Parathyroid adenoma (tissue), 2 donors: Measurements from ENCODE around the gene ZNF655.
A peak's percentile ranks its signal among the peaks of the same experiment; 100 is the strongest.

ENCODE experiments used
- H2AFZ ChIP-seq: fragments of 300-600 bp; sonication (generic); one replicate; pipeline ENCODE4 v1.7.0; 2017; ENCODE audit warnings: antibody characterized with exemption, mild to moderate bottlenecking
- H3K27ac ChIP-seq: fragments of 300-600 bp; sonication (generic); one replicate; pipeline ENCODE4 v1.7.0; 2017
- H3K27me3 ChIP-seq: fragments of 300-600 bp; sonication (generic); one replicate; pipeline ENCODE4 v1.7.0; 2017; ENCODE audit warnings: low read length; ENCODE audit not compliant: control insufficient read depth, insufficient read depth
- H3K36me3 ChIP-seq: fragments of 300-600 bp; sonication (generic); one replicate; pipeline ENCODE4 v1.7.0; 2017; ENCODE audit warnings: low read length; ENCODE audit not compliant: control insufficient read depth, insufficient read depth
- H3K4me1 ChIP-seq: fragments of 300-600 bp; sonication (generic); one replicate; pipeline ENCODE4 v1.7.0; 2017; ENCODE audit warnings: control low read depth
- H3K4me2 ChIP-seq: fragments of 300-600 bp; sonication (generic); one replicate; pipeline ENCODE4 v1.7.0; 2017; ENCODE audit warnings: low read length
- H3K4me3 ChIP-seq: fragments of 300-600 bp; sonication (generic); one replicate; pipeline ENCODE4 v1.7.0; 2017; ENCODE audit warnings: low read depth, low read length
- H3K79me2 ChIP-seq: fragments of 300-600 bp; sonication (generic); one replicate; pipeline ENCODE4 v1.7.0; 2017; ENCODE audit warnings: control low read depth
- H3K9ac ChIP-seq: fragments of 300-600 bp; sonication (generic); one replicate; pipeline ENCODE4 v1.7.0; 2017; ENCODE audit warnings: mild to moderate bottlenecking
- H3K9me3 ChIP-seq: fragments of 300-600 bp; sonication (generic); one replicate; pipeline ENCODE4 v1.7.0; 2017; ENCODE audit warnings: low read length; ENCODE audit not compliant: control insufficient read depth
- CTCF ChIP-seq: fragments of 300-600 bp; sonication (generic); IDR thresholded peaks from one replicate; pipeline ENCODE4 v1.7.0; 2017; ENCODE audit warnings: antibody characterized with exemption, mild to moderate bottlenecking
- donor health status: primary hyperparathyroidism.

The ZNF655 gene

GRCh38 chr7:99615989-99616358 lies 57.5 kb downstream of the ZNF655 start:
- peak overlapping the region; percentile 95 for H3K4me2 ChIP-seq
- H3K9ac ChIP-seq: no peak overlapping the region
- H3K9me3 ChIP-seq: no peaks in the 10 kb centered on the region
- H3K27ac ChIP-seq: peak overlapping the region; percentile 82
- H3K79me2 ChIP-seq: peaks cover 10% of the 10 kb centered on the region
- no peaks in the 10 kb centered on the region for H3K27me3 ChIP-seq
- H3K4me3 ChIP-seq: peak overlapping the region; percentile 95
- peak overlapping the region; percentile 97 for H2AFZ ChIP-seq
- no peak for TF ChIP-seq CTCF
- H3K4me1 ChIP-seq: peaks cover 6% of the 10 kb centered on the region
- H3K36me3 ChIP-seq: no peaks in the 10 kb centered on the region

GRCh38 chr7:99616359-99617191 lies 58.1 kb downstream of the ZNF655 start, which contains the start of gene ZSCAN25:
Gene ZSCAN25, plus strand, starts transcription at chr7:99616946. Its CDS starts 2,661 bp downstream, at chr7:99619607.
- H3K27ac ChIP-seq: peak within 1 kb of the TSS; percentile 82
- H3K4me3 ChIP-seq: peak within 1 kb of the TSS; percentile 95
- no peaks in the 10 kb centered on the region for H3K27me3 ChIP-seq
- H3K4me2 ChIP-seq: peak within 1 kb of the TSS; percentile 95
- TF ChIP-seq CTCF: peak; percentile 39
- H3K36me3 ChIP-seq: no peaks in the 10 kb centered on the region
- no peaks in the 10 kb centered on the region for H3K9me3 ChIP-seq
- H3K9ac ChIP-seq: peak within 1 kb of the TSS; percentile 93
- peaks cover 10% of the 10 kb centered on the region for H3K79me2 ChIP-seq
- peaks cover 6% of the 10 kb centered on the region for H3K4me1 ChIP-seq
- peak within 1 kb of the TSS; percentile 97 for H2AFZ ChIP-seq

- no peak for TF ChIP-seq CTCF
- no peaks in the 10 kb centered on the region for H3K9me3 ChIP-seq
- no peaks in the 10 kb centered on the region for H3K27me3 ChIP-seq
- H3K79me2 ChIP-seq: peaks cover 10% of the 10 kb centered on the region
- H3K9ac ChIP-seq: peak overlapping the region; percentile 93
- H2AFZ ChIP-seq: peak overlapping the region; percentile 97
- peaks cover 6% of the 10 kb centered on the region for H3K4me1 ChIP-seq
- peak overlapping the region; percentile 82 for H3K27ac ChIP-seq
- H3K36me3 ChIP-seq: no peaks in the 10 kb centered on the region
- H3K4me2 ChIP-seq: peak overlapping the region; percentile 95
- H3K4me3 ChIP-seq: peak overlapping the region; percentile 95
Observed at GRCh38 chr7:99617192-99617781, 58.8 kb downstream of the ZNF655 start.

GRCh38 chr7:99618726-99619125 lies 60.3 kb downstream of the ZNF655 start:
- Histone ChIP-seq H3K9ac (no peak overlapping the region), H2AFZ (no peak overlapping the region), H3K27ac (no peak overlapping the region), H3K4me1 (peaks cover 6% of the 10 kb centered on the region), H3K4me3 (no peak overlapping the region), H3K79me2 (peaks cover 12% of the 10 kb centered on the region), H3K36me3 (no peaks in the 10 kb centered on the region), H3K4me2 (no peak overlapping the region), H3K9me3 (no peaks in the 10 kb centered on the region), H3K27me3 (no peaks in the 10 kb centered on the region)
- TF ChIP-seq CTCF: no peak
